Ovary (tissue), 3 donors: ENCODE measurements around the gene PRF1.

Experiments used
- POLR2A ChIP-seq: fragments of 450-650 bp; IDR thresholded peaks from one replicate; pipeline ENCODE4 v1.6.1; 2017; ENCODE audit warnings: antibody characterized with exemption, mild to moderate bottlenecking, moderate library complexity
- TF ChIP-seq, protein P1 (sequence below), 3 donors: fragments of 450-650 bp in 2 of 3; fragments of 200-600 bp in 1 of 3; IDR thresholded peaks; one replicate each; pipeline versions ENCODE4 v1.5.1 to v1.8.0; 2016 to 2022; ENCODE audit warnings: antibody characterized with exemption in 3 of 3, mild to moderate bottlenecking in 1 of 3
- donor health status: DM: no; HTN: no; CAD: no.

GRCh38 chr10:70584366-70584765, 18.2 kb downstream of the PRF1 start:
- TF ChIP-seq, protein P1, sequence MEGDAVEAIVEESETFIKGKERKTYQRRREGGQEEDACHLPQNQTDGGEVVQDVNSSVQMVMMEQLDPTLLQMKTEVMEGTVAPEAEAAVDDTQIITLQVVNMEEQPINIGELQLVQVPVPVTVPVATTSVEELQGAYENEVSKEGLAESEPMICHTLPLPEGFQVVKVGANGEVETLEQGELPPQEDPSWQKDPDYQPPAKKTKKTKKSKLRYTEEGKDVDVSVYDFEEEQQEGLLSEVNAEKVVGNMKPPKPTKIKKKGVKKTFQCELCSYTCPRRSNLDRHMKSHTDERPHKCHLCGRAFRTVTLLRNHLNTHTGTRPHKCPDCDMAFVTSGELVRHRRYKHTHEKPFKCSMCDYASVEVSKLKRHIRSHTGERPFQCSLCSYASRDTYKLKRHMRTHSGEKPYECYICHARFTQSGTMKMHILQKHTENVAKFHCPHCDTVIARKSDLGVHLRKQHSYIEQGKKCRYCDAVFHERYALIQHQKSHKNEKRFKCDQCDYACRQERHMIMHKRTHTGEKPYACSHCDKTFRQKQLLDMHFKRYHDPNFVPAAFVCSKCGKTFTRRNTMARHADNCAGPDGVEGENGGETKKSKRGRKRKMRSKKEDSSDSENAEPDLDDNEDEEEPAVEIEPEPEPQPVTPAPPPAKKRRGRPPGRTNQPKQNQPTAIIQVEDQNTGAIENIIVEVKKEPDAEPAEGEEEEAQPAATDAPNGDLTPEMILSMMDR (IDR thresholded peaks at IDR 0.05), result no peak
- no peak for TF ChIP-seq POLR2A
